NCI-H146 treated with DMSO at 0.1 percent for 48 hours (cell line): ENCODE measurements around the gene ALS2.
"Not testable (repeated sequence)": the region's sequence is repeated elsewhere in the genome, so short reads cannot be mapped to it uniquely, and the experiment has no call there.

ENCODE experiments used
- DNase-seq: peaks from one replicate; lab custom pipeline; 2025; ENCODE audit not compliant: unreplicated experiment; lab: John Stamatoyannopoulos, UW

Gene ALS2

DNA sequence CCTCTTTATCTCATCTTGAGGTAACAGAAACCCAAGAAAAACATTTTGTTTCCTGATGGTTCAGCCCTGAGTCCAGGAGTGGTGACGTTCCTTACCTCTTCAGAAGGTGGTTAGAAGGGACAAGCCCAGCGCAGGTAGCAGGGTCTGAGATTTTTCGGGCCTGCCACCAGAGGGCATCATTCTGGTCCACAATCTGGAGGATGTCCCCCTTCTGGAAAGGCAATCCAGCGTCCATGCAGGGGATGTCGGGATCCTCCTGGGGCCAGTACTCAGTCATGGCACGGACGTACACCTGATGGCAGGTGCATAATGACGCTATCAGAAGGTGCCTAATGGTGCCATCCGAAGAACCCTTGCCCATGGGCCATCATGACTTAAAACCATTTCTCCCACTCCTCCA lies 100.0 kb downstream of the ALS2 start:
- no peak for DNase-seq

DNA sequence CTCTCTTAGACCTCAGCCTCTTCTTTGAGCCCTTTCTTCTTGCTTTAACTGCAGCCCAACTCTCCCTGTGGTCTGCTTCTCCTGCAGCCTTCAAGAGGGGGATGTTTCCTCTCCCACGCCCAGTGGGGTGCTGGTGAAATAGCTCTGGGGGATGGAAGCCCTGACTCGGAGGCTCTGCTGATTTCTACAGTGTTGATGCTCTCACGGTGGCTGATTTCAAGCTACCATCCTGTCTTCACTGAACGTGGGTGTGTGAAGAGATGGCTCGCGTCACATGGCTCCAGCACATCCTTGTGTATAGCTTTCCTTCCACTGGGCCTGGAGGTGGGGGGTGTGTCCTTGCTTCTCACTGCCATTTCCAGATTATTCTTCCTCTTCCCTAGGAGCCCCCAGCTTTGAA lies 102.3 kb downstream of the ALS2 start:
- DNase-seq, result no peak

DNA sequence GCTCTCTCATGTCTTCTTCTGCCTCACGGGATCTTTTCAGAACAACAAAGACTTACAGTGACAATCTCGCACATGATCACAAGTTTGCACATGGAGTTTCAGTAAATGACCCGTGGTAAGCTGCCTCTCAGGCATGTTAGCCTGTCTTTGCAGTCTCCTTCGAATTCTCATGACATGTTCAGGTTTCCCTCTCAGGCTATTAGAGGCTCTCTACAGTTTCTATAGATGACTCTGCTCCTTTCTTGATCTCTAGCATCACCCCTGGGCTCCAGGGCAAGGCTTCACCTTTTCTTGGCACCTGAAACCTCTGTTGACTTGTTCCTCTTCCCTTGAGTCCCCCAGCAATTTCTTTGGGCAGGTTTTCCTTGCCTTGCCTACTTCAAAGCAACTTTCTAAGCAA lies 105.3 kb downstream of the ALS2 start:
- no peak for DNase-seq

DNA sequence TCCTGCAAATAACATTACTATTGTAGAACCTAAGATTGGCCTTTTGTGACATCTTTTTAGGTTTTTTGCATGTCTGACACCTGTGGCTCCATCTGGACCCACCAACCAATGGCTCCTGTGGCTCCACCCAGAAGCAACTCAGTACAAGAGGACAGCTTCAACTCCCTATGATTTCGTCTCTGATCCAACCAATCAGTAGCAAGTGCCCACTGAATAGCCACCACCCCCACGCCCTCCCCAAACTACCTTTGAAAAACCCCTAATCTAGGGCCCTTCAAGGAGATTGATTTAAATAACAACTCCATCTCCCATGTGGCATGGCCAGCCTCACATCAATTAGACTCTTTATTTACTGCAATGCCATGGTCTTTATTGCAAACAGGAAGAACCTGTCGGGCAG lies 105.9 kb downstream of the ALS2 start:
- no peak for DNase-seq

DNA sequence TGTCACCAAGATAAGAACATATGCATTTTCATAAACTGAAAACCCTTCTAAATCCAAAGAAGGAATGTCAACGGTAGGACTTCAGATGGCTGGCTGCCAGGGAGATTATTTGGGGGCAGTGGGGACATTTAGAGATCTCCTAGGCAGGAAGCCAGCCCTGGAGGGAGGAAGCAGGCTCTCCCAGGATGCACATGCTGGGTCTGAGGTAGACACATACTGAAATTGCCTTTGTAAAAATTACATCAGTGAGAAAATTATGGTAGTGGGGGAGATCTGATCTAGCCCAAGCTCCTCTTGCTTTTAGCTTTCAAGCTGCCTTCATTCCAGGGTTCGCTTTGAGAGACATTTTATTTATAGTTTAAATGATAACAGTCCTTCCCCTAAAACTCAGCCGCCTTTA lies 106.4 kb downstream of the ALS2 start:
- no peak for DNase-seq

DNA sequence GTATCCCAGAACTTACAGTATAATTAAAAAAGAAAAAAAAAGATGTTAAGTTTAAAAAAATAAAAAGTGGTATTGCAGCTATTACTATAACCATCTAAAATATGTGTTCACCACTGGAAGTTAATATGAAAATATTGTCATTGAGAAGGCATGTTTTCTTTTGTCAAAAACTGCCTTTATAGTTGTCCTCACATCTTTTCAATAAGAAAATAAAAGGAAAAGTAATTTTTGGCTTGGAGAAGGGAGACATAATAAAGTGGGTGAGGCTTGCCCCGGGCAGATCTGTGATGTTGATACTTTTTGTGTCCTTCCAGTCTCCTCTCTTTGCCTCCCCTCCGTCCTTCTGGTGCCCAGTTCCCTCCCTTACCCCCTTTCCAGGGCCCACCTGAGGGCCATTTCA lies 107.2 kb downstream of the ALS2 start:
- DNase-seq, result no peak

DNA sequence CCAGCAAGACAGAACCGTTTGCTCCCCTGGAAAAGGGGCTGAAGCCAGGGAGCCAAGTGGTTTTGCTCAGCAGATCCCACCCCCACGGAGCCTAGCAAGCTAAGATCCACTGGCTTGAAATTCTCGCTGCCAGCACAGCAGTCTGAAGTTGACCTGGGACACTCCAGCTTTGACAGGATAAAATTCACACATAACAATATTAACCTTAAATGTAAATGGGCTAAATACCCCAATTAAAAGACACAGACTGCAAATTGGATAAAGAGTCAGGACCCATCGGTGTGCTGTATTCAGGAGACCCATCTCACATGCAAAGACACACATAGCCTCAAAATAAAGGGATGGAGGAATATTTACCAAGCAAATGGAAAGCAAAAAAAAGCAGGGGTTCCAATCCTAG lies 109.5 kb downstream of the ALS2 start:
- not testable (repeated sequence) for DNase-seq

DNA sequence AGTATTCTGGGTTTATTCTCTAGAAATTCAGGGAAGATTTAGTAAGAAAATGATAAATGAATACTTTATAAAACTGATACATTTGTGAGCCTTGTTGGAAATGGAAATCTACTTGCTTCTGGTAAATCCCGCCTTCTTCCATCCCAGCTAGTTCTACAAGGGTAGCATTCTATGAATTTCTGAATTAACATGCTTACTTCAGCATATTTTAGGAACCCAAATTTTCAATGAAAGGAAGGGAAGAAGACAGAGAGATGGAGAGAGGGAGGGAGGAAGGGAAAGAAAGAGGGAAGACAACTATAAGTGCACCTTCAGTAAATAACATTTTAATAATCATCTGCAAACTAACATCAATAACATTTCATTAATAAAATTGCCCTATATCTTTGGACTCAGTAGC lies 110.9 kb downstream of the ALS2 start:
- DNase-seq, result no peak

DNA sequence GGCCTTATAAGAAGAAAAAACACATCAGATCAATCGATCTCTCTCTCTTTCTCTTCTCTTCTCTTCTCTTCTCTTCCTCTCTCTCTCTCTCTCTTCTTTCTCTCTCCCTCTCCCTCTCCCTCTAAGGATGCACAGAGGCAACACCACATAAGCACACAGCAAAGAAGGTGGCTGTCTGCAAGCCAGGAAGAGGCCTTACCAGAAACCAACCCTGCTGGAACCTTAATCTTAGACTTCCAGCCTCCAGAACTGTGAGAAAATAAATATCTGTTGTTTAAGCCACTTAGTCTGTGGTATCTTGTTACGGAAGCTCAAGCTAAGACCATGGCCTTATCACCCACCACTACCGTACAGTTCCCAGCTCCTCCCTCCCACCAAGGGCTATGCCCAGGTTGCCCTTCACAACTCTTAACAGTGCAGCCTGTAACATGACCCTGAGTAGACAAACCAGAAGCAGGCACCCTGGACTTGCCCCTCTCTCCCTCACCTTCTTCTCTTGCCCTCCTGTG lies 112.3 kb downstream of the ALS2 start:
- no peak for DNase-seq

DNA sequence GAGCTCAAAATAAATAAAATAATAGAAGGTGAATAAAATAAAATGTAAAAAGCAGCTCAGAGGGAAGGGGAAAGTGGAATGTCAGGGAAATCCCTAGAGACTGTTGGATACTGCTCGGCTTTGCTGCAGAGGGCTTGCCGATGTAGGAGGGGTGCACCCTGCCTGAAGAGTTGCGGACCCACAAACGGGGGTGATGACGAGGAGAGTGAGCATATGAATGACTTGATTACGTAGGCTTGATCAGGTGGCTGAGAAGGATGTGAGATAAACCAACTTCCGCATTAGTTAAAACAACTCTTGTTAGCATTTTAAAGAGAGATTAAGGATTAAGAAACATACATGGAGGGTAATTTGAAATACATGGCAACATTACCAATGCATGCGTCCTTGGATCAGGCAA lies 116.4 kb downstream of the ALS2 start:
- DNase-seq, result no peak

DNA sequence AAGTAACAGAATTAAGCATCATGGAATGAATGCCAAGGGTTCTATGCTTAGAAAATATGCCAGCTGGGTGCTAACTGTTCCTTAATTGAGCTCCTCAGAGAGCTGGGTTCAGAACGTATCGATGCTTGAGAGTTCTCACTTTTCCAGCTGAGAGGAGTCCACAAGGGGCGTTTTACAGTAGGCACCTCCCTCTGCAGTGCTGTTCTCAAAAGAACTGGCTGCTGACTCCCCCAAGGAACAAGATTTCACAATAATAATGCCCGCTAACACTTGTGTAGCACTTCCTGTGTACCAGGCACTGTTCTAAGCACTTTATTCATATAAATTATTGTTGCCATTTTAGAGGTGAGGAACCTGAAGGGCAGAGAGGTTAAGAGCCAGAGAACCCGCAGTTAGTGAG lies 119.4 kb downstream of the ALS2 start:
- no peak for DNase-seq

DNA sequence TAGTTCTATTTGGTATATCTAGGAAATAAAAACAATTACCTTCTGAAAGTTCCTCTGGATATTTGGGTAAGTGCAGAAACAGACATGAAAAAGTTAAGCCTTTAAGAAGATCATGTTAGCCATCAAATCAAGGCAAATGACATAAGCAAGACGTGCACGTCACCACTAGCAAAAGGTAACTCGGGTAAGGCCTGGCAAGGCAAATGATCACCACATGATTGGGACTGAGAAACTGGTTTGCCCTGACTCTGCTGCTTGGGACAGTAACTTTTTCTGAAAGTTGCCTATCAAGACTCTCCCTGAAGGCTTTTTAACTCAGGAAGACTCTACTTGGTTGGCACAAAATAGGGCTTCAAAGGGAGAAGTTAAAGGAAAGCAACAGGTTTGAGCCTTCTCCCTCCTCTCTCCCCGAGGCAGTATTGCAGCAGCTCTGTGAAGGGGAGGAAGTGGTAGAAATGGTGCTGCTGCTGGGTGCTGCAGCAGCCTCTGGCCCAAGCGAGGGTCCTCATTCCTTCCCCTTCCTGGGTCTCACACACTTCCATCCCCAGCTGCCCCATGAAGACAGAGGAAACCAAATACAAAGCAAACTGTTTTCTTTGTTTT lies 120.3 kb downstream of the ALS2 start:
- DNase-seq, result no peak

DNA sequence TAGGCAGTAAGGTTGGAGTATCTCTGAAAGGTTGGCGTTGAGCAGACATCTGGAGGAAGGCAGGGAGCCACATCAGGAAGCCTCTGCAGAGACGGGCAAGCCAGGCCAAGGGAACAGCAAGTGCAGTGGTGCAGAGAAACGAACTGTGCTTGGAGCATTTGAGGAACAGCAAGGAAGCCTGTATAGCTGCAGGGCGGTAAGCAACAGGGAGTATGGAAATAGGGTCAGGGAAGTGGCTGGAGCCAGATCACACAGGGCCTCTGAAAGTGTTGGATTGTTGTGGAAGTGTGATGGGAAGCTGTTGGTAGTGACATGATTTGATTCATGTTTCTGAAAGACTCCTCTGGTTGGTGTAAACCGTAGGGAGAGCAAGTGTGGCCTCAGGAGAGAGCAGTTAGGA lies 124.0 kb downstream of the ALS2 start:
- DNase-seq, result no peak

DNA sequence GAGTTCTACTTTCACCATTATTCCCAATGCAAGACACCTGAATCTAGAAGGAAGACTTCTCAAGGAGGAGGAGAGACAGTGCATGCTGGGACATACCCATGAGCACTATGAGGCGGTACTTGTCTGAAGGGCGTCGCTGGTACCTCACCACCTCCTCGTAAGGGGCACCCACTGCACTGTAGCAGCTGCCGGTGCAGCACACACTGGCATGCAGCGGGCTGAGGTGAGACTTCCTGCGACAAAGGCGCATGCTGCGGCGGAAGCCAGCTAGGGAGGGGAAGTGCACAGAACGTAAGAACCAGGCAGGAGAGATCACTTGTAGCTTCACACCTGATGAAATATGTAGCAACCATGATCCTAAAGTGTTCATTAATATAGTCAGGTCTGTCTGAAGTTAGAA lies 124.6 kb downstream of the ALS2 start:
- no peak for DNase-seq

DNA sequence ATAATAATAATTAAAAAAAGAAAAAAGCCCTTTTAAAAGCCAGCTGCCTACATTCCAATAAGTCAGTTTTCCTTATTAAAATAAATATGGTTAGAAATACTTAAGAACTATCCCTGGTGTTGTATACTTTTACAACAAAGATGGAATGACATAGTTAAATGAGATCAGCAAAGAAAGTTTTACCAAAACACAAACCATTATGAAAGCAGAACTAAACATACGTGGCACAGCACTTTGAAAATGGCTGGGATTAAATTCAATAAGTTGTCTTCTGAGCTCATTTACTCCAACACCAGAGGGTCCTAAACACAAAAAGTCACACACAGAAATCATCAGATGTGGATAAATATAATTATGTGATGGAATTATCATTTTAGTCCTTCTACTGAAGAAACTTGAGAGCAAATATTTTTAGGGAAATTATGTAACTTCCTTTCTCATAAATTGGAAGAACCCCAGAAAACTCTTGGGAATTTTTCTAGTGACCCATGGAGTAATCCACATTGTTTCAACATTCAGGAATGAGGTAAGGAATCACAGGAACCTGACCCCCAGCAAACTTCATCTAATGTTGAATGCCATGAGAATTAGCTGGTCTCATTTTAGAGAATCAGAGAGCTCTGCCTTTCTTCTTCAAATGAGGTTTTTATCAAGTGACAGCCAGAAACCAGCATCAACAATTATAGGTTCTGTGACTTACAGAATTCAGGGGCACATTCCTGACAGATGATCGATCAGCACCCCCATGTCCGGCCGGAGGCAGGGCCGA lies 125.9 kb downstream of the ALS2 start:
- DNase-seq, result no peak

DNA sequence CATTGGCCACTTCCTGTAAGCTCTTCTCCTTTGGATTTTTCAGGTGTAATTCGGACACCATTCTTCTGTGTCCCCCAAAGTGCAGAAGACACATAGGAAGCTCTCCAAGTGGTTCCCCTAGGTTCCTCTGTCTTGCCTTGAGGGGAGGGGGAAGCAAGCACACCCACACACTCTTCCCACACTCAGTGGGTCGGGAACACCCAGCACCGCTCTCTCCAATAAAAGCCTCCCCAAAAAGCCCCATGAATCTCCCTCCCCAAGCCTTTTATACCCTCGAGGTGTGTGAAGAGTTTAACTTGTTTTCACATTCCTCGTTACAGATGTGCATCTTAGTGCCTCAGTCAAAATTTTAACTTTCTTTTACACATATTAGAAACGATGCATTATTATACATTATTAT lies 127.5 kb downstream of the ALS2 start:
- DNase-seq, result no peak
